ENCODE data around the gene KCNMA1.

KCNMA1 gene

DNA sequence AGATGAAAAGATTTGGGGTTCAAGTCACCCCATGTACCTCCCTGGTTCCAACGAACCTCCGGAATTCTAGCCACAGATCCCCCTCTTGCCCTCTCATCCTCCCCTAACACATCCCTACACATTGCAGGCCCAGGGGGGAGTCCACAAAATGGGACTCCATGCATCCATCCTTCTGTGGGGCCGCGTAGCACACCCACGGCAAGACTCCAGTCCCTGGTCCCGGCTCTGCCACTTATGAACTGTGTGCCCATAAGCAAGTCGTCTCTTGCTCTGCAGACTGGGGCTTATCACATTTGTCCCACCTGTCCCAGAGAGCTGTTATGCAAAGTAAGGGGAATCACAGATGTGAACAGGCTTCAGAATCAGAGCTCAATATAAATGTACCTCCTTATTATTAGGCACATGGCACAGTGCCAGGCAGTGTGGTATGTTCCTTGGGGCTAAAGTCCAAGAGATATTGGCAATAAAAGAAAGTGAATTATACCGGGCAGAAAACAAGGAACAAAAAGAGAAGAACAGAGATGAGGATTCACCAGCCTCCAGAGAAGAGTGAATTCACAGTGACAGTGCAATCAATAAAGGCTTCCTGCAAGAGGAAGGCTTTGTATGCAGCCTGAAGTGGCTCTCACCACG is 73.9 kb downstream of the KCNMA1 start:
- no peaks in the 10 kb centered on the region for H3K27me3 Mint-ChIP-seq (ENCODE audit: low read depth)
- H3K4me1 Mint-ChIP-seq (ENCODE audit: low read depth), result no peaks in the 10 kb centered on the region

DNA sequence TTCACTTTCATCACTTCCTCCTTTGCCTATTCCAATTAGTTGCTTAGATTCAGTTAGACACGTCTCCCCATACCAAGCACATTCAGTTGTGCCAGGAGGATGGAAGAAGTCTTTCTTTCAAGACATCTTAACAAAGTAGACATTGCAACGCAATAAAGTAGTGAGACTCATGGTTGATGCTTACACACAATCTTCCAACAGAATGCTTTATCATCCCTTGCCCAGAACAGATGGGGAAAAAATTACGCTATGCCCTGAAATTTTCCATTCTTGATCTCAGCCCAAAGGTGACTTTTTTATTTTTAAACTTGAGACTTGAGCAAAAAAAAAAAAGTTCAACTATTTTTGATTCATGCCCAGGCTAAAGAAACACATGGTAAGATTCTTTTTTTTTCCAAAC is 74.9 kb downstream of the KCNMA1 start:
- no peaks in the 10 kb centered on the region for H3K4me1 Mint-ChIP-seq (ENCODE audit: low read depth)
- no peak overlapping the region for H3K27ac Mint-ChIP-seq
- no peaks in the 10 kb centered on the region for H3K36me3 Mint-ChIP-seq (ENCODE audit: low read depth)
- H3K9me3 Mint-ChIP-seq, result no peaks in the 10 kb centered on the region
- no peak overlapping the region for H3K4me3 Mint-ChIP-seq
- H3K27me3 Mint-ChIP-seq (ENCODE audit: low read depth), result no peaks in the 10 kb centered on the region

More for the DNA sequence above, 73.9 kb downstream of the KCNMA1 start:
- Mint-ChIP-seq H3K36me3 (ENCODE audit: low read depth) (no peaks in the 10 kb centered on the region), H3K4me3 (no peak overlapping the region), H3K27ac (no peak overlapping the region), H3K9me3 (no peaks in the 10 kb centered on the region)

GRCh38 chr10:77561991-77562390 is 75.6 kb downstream of the KCNMA1 start:
- H3K36me3 Mint-ChIP-seq (ENCODE audit: low read depth), result no peaks in the 10 kb centered on the region

DNA sequence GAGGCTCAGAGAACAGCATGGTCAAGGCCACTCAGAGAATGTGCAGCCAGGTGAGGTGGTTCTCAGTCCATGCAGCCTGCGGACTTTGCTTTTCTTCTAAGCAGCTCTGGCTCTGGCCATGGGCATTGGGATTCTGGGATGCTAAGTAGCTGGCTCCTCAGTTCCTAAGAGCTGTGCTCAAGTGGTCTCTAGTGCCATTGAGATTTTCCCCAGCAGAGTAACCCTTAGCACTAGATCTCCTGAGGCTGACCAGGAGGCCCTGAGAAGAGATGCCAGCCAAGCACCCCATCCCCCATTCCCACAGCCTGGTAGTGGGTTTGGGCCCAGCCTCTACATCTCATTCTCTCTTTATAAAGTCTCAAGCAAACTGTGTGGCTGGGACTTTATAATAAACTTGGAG is 77.1 kb downstream of the KCNMA1 start:
- H3K4me3 Mint-ChIP-seq, result no peak overlapping the region
- H3K9me3 Mint-ChIP-seq, result no peaks in the 10 kb centered on the region
- H3K36me3 Mint-ChIP-seq (ENCODE audit: low read depth), result no peaks in the 10 kb centered on the region
- no peaks in the 10 kb centered on the region for H3K4me1 Mint-ChIP-seq (ENCODE audit: low read depth)
- no peak overlapping the region for H3K27ac Mint-ChIP-seq
- H3K27me3 Mint-ChIP-seq (ENCODE audit: low read depth), result no peaks in the 10 kb centered on the region

More at GRCh38 chr10:77561991-77562390, 75.6 kb downstream of the KCNMA1 start:
- no peak overlapping the region for H3K27ac Mint-ChIP-seq
- no peaks in the 10 kb centered on the region for H3K4me1 Mint-ChIP-seq (ENCODE audit: low read depth)
- H3K9me3 Mint-ChIP-seq, result no peaks in the 10 kb centered on the region
- no peaks in the 10 kb centered on the region for H3K27me3 Mint-ChIP-seq (ENCODE audit: low read depth)
- no peak overlapping the region for H3K4me3 Mint-ChIP-seq

DNA sequence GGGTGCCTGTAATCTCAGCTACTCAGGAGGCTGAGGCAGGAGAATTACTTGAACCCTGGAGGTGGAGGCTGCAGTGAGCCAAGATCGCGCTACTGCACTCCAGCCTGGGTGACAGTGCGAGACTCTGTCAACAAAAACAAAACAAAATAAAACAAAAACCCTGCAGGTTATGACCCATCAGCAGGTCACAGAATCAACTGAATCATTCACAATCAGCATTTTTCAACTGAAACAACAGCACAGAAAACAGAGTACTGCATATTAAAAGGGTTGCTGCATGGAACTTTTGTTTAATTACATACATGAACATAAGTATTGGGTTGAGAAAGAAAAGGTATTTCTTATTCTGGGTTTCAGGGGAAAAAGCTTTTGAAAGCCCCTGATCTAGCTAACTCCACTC is 77.6 kb downstream of the KCNMA1 start:
- Mint-ChIP-seq H3K9me3 (no peaks in the 10 kb centered on the region), H3K36me3 (ENCODE audit: low read depth) (no peaks in the 10 kb centered on the region), H3K27me3 (ENCODE audit: low read depth) (no peaks in the 10 kb centered on the region), H3K27ac (no peak overlapping the region), H3K4me3 (no peak overlapping the region), H3K4me1 (ENCODE audit: low read depth) (no peaks in the 10 kb centered on the region)

- H3K27me3 Mint-ChIP-seq (ENCODE audit: low read depth), result no peaks in the 10 kb centered on the region
- H3K9me3 Mint-ChIP-seq, result no peaks in the 10 kb centered on the region
- no peak overlapping the region for H3K27ac Mint-ChIP-seq
- no peak overlapping the region for H3K4me3 Mint-ChIP-seq
- peaks cover 2% of the 10 kb centered on the region for H3K4me1 Mint-ChIP-seq (ENCODE audit: low read depth)
- no peaks in the 10 kb centered on the region for H3K36me3 Mint-ChIP-seq (ENCODE audit: low read depth)
These were observed 80.5 kb downstream of the KCNMA1 start for GRCh38 chr10:77556990-77557601.

- no peak overlapping the region for H3K27ac Mint-ChIP-seq
- no peaks in the 10 kb centered on the region for H3K9me3 Mint-ChIP-seq
- no peaks in the 10 kb centered on the region for H3K36me3 Mint-ChIP-seq (ENCODE audit: low read depth)
- peaks cover 2% of the 10 kb centered on the region for H3K4me1 Mint-ChIP-seq (ENCODE audit: low read depth)
- H3K27me3 Mint-ChIP-seq (ENCODE audit: low read depth), result no peaks in the 10 kb centered on the region
- no peak overlapping the region for H3K4me3 Mint-ChIP-seq
These were observed 81.9 kb downstream of the KCNMA1 start for GRCh38 chr10:77555591-77556212.

DNA sequence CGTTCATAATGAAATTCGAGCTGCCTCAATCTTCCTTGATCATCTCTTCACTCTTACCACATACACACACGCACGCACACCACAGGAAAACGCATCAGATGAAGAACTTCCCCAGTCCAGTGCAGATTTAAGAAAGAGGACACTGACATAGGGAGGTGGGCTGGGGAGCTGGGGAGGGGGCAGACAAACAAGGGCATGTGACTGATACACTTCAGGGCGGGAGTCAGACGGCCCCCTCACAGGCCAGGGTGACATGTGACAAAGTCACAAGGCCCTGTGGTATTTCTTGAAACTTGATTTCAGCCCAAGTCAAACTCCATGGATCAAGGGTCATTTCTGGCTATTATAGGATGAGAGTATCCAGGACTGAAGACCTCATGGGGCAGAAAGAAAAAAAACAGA is 82.6 kb downstream of the KCNMA1 start:
- H3K9me3 Mint-ChIP-seq, result no peaks in the 10 kb centered on the region
- H3K27ac Mint-ChIP-seq, result no peak overlapping the region
- H3K36me3 Mint-ChIP-seq (ENCODE audit: low read depth), result no peaks in the 10 kb centered on the region
- no peaks in the 10 kb centered on the region for H3K27me3 Mint-ChIP-seq (ENCODE audit: low read depth)
- H3K4me3 Mint-ChIP-seq, result no peak overlapping the region
- peaks cover 2% of the 10 kb centered on the region for H3K4me1 Mint-ChIP-seq (ENCODE audit: low read depth)

- no peaks in the 10 kb centered on the region for H3K27me3 Mint-ChIP-seq (ENCODE audit: low read depth)
- H3K27ac Mint-ChIP-seq, result no peak overlapping the region
- H3K4me3 Mint-ChIP-seq, result no peak overlapping the region
- H3K36me3 Mint-ChIP-seq (ENCODE audit: low read depth), result no peaks in the 10 kb centered on the region
- H3K4me1 Mint-ChIP-seq (ENCODE audit: low read depth), result peaks cover 2% of the 10 kb centered on the region
- no peaks in the 10 kb centered on the region for H3K9me3 Mint-ChIP-seq
These were observed 83.6 kb downstream of the KCNMA1 start for GRCh38 chr10:77553966-77554365.

DNA sequence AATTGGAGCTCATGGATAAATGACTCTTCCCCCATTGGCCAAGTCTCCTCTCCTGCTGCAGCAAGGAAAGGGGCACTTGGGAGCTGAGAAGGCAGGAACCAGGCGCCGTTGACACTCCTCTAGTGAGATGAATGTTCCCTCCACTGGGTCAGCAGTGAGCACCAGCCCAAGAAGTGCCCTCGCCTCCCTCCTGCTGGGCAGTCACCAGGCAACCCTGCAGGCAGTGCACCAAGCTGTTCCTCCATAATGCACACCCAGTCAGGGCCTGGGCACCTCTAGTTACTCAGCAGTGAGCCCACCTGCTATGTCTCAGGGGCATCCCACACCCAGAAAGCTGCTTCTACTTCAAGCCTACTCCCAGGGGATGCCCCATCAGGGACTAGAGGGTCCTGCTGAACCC is 84.3 kb downstream of the KCNMA1 start:
- Mint-ChIP-seq H3K27me3 (ENCODE audit: low read depth) (no peaks in the 10 kb centered on the region), H3K27ac (no peak overlapping the region), H3K4me1 (ENCODE audit: low read depth) (peaks cover 2% of the 10 kb centered on the region), H3K4me3 (no peak overlapping the region), H3K36me3 (ENCODE audit: low read depth) (no peaks in the 10 kb centered on the region), H3K9me3 (no peaks in the 10 kb centered on the region)

DNA sequence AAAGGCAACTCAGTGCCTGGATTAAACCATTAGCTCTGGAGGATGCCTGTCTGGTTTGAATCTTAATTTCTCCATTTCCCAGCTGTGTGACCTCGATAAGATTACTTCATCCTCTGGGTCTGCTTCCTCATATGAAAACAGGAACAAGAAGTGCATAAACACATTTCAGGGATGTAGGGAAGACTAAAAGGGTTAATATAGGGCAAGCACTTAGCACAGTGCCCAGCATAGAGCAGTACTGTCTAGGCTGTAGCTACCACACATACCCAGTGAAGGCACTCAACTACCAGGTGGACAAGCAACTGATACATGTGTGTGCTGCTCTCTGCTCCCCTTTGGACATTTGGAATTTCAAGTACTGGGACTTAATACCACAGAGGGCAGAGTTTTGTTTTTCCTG is 85.4 kb downstream of the KCNMA1 start:
- H3K27ac Mint-ChIP-seq, result no peak overlapping the region
- H3K4me1 Mint-ChIP-seq (ENCODE audit: low read depth), result peaks cover 2% of the 10 kb centered on the region
- H3K36me3 Mint-ChIP-seq (ENCODE audit: low read depth), result no peaks in the 10 kb centered on the region
- H3K9me3 Mint-ChIP-seq, result no peaks in the 10 kb centered on the region
- no peak overlapping the region for H3K4me3 Mint-ChIP-seq
- H3K27me3 Mint-ChIP-seq (ENCODE audit: low read depth), result no peaks in the 10 kb centered on the region

DNA sequence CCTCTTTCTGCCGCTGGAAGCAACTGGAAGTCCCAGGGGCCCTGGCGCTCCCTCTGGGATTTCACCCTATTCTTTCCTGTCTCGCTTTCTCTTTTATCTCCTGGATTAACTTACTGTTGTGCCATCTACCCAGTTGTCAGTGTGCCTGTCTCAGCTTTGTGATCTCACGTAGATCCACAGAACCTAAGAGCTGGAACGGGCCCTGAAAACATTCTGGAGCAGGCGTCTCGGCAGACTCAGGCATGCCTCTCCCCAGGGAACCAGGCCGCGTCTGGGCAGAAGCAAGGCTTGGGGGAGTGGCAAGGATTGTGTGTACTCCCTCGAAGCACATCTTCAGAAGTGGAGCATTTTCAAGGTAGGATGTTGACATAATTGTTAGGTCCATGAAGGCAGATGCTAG is 87.2 kb downstream of the KCNMA1 start:
- peaks cover 2% of the 10 kb centered on the region for H3K4me1 Mint-ChIP-seq (ENCODE audit: low read depth)
- no peaks in the 10 kb centered on the region for H3K36me3 Mint-ChIP-seq (ENCODE audit: low read depth)
- no peak overlapping the region for H3K27ac Mint-ChIP-seq
- no peaks in the 10 kb centered on the region for H3K9me3 Mint-ChIP-seq
- no peaks in the 10 kb centered on the region for H3K27me3 Mint-ChIP-seq (ENCODE audit: low read depth)
- H3K4me3 Mint-ChIP-seq, result no peak overlapping the region

DNA sequence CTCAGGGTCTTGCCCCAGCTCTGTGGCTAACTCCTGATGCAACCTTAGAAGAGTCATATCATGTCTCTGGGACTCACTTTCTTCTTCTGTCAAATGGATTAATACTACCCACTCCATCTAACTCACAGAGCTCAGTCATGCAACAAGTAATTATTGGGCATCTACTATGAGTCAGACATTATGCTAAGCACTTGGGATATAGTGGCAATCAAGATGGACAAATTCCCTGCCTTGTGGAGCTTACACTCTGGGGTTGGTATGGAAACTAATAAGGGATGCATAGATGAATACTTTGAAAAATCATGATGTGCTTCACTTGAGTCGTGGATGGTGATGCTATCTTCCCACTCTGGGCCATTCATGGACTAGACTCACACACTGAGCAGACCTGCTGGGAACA is 88.9 kb downstream of the KCNMA1 start:
- Mint-ChIP-seq H3K9me3 (no peaks in the 10 kb centered on the region), H3K27ac (no peak overlapping the region), H3K36me3 (ENCODE audit: low read depth) (no peaks in the 10 kb centered on the region)

GRCh38 chr10:77548157-77548556 is 89.5 kb downstream of the KCNMA1 start:
- no peaks in the 10 kb centered on the region for H3K4me1 Mint-ChIP-seq (ENCODE audit: low read depth)
- no peak overlapping the region for H3K4me3 Mint-ChIP-seq
- H3K9me3 Mint-ChIP-seq, result no peaks in the 10 kb centered on the region
- no peaks in the 10 kb centered on the region for H3K36me3 Mint-ChIP-seq (ENCODE audit: low read depth)
- no peaks in the 10 kb centered on the region for H3K27me3 Mint-ChIP-seq (ENCODE audit: low read depth)
- no peak overlapping the region for H3K27ac Mint-ChIP-seq

More for the DNA sequence above, 88.9 kb downstream of the KCNMA1 start:
- no peak overlapping the region for H3K4me3 Mint-ChIP-seq
- H3K4me1 Mint-ChIP-seq (ENCODE audit: low read depth), result no peaks in the 10 kb centered on the region
- no peaks in the 10 kb centered on the region for H3K27me3 Mint-ChIP-seq (ENCODE audit: low read depth)

- Mint-ChIP-seq H3K4me3 (no peak overlapping the region), H3K4me1 (ENCODE audit: low read depth) (no peaks in the 10 kb centered on the region), H3K27ac (no peak overlapping the region), H3K36me3 (ENCODE audit: low read depth) (no peaks in the 10 kb centered on the region), H3K9me3 (no peaks in the 10 kb centered on the region), H3K27me3 (ENCODE audit: low read depth) (no peaks in the 10 kb centered on the region)
These were observed 90.1 kb downstream of the KCNMA1 start for GRCh38 chr10:77547307-77548050.

Data from T-helper 1 cell treated with Interleukin-12 subunit alpha and Interleukin-12 subunit beta and Interleukin-4 antibody, amounts not matched to agents 30 μg/mL and 1 μg/mL, for 36 hours (primary cell).